H1 (cell line): ENCODE measurements around the gene DRGX. TPM values are rescaled to one million over a fixed set of nuclear protein-coding genes. Genes with fewer than 3 reads are reported as not detected.

ENCODE experiments used
- CTCF ChIA-PET: fragments of 300-600 bp; sonication (Branson Sonifier 250); formaldehyde crosslinking; loops from one replicate; lab custom pipeline; 2021; ENCODE audit not compliant: partially characterized antibody; lab: Charles Lee
- POLR2A ChIA-PET: fragments of 300-600 bp; sonication (Branson Sonifier 250); formaldehyde crosslinking; loops from one replicate; lab custom pipeline; 2021; ENCODE audit warnings: inconsistent platforms; ENCODE audit not compliant: partially characterized antibody; lab: Charles Lee
- DNase-seq, 2 experiments: peaks; one replicate each; pipeline versions ENCODE4 v3.0.0 to v3.0.0-alpha.2; 2010 to 2022; ENCODE audit warnings: low spot score in 2 of 2, low read depth in 1 of 2, mixed read lengths in 1 of 2
- FAIRE-seq: peaks from 2 replicates; lab custom pipeline; 2011; peaks lifted over from hg19 to GRCh38; lab: Jason Lieb, UNC
- H2AFZ ChIP-seq: 2 replicates; pipeline ENCODE4 v1.8.1; 2012; ENCODE audit warnings: low read length, inconsistent platforms
- H2AK5ac ChIP-seq: 2 replicates; pipeline ENCODE4 v1.6.1; 2013; ENCODE audit warnings: low read depth, low read length
- H2BK120ac ChIP-seq: replicated peaks from 2 replicates; pipeline ENCODE3; 2013; ENCODE audit warnings: low read depth, low read length, inconsistent platforms
- H2BK12ac ChIP-seq: 2 replicates; pipeline ENCODE4 v1.6.1; 2013; ENCODE audit warnings: low read depth, low read length
- H2BK15ac ChIP-seq: 2 replicates; pipeline ENCODE4 v1.6.1; 2013; ENCODE audit warnings: low read length
- H2BK20ac ChIP-seq: 2 replicates; pipeline ENCODE4 v1.6.1; 2013; ENCODE audit warnings: low read length
- H2BK5ac ChIP-seq: 2 replicates; pipeline ENCODE4 v1.6.1; 2013; ENCODE audit warnings: low read depth, low read length
- H3K14ac ChIP-seq: 2 replicates; pipeline ENCODE4 v1.6.1; 2013; ENCODE audit warnings: inconsistent platforms; ENCODE audit not compliant: insufficient read length
- H3K18ac ChIP-seq: 2 replicates; pipeline ENCODE4 v1.6.1; 2013; ENCODE audit warnings: low read length; ENCODE audit errors: extremely low read depth
- H3K23ac ChIP-seq: 2 replicates; pipeline ENCODE4 v1.6.1; 2013; ENCODE audit warnings: inconsistent platforms; ENCODE audit not compliant: insufficient read length
- H3K23me2 ChIP-seq: 2 replicates; pipeline ENCODE4 v1.6.1; 2013; ENCODE audit warnings: low read depth, low read length
- H3K27ac ChIP-seq: 2 replicates; pipeline ENCODE4 v1.6.1; 2011; ENCODE audit warnings: low read depth, low read length, inconsistent platforms
- H3K27me3 ChIP-seq, 4 experiments: replicated peaks in 1 of 4; 1 replicate in 1 of 4; 2 replicates in 3 of 4; pipeline versions ENCODE4 v1.6.1 to v1.8.1; 2011 to 2013; ENCODE audit warnings: low read length in 3 of 4, mild to moderate bottlenecking in 3 of 4, inconsistent platforms in 2 of 4, mixed read lengths in 2 of 4, moderate library complexity in 1 of 4; ENCODE audit not compliant: control insufficient read depth in 3 of 4, insufficient read depth in 3 of 4; ENCODE audit errors: extremely low read depth in 1 of 4
- H3K36me3 ChIP-seq, 4 experiments: 2 replicates each; pipeline versions ENCODE4 v1.6.1 to v1.8.1; 2011 to 2013; ENCODE audit warnings: mild to moderate bottlenecking in 4 of 4, low read length in 3 of 4, moderate library complexity in 2 of 4, control low read depth in 1 of 4, inconsistent platforms in 1 of 4; ENCODE audit not compliant: insufficient read depth in 4 of 4, control insufficient read depth in 2 of 4
- H3K4ac ChIP-seq: replicated peaks from 2 replicates; pipeline ENCODE3; 2013; ENCODE audit warnings: low read length, low read depth, mixed read lengths, inconsistent platforms; ENCODE audit not compliant: insufficient read length
- H3K4me1 ChIP-seq, 4 experiments: replicated peaks in 1 of 4; 1 replicate in 1 of 4; 2 replicates in 3 of 4; pipeline versions ENCODE4 v1.6.1 to v1.8.1; 2011 to 2013; ENCODE audit warnings: low read length in 3 of 4, inconsistent platforms in 2 of 4, mixed read lengths in 1 of 4; ENCODE audit not compliant: insufficient read depth in 4 of 4, control insufficient read depth in 3 of 4
- H3K4me2 ChIP-seq, 2 experiments: 2 replicates each; pipeline versions ENCODE4 v1.6.1 to v1.8.1; 2011 to 2013; ENCODE audit warnings: low read depth in 2 of 2, low read length in 2 of 2, control low read depth in 1 of 2, inconsistent platforms in 1 of 2, mild to moderate bottlenecking in 1 of 2; ENCODE audit not compliant: insufficient read depth in 1 of 2
- H3K4me3 ChIP-seq, 4 experiments: fragments of 200-600, 300-600 bp in 1 of 4; sonication (generic), shearing (Covaris generic), sonication (Bioruptor Twin) in 1 of 4; 2 replicates each; pipeline versions ENCODE4 v1.5.1 to v1.8.1; 2011 to 2016; ENCODE audit warnings: low read length in 4 of 4, low read depth in 3 of 4, control low read depth in 2 of 4, inconsistent platforms in 2 of 4, mild to moderate bottlenecking in 2 of 4, mixed read lengths in 1 of 4, moderate library complexity in 1 of 4; ENCODE audit not compliant: insufficient read depth in 2 of 4; ENCODE audit errors: extremely low read depth in 1 of 4
- H3K56ac ChIP-seq: replicated peaks from 2 replicates; pipeline ENCODE3; 2013; ENCODE audit warnings: low read depth, mild to moderate bottlenecking, mixed read lengths, low read length, inconsistent platforms; ENCODE audit not compliant: insufficient read length
- H3K79me1 ChIP-seq: 2 replicates; pipeline ENCODE4 v1.6.1; 2013; ENCODE audit warnings: low read depth, low read length, control low read depth
- H3K79me2 ChIP-seq, 2 experiments: 2 replicates each; pipeline versions ENCODE4 v1.6.1 to v1.8.1; 2012 to 2013; ENCODE audit warnings: low read length in 2 of 2, mild to moderate bottlenecking in 2 of 2, inconsistent platforms in 1 of 2; ENCODE audit not compliant: insufficient read depth in 2 of 2, control insufficient read depth in 1 of 2
- H3K9ac ChIP-seq, 4 experiments: replicated peaks in 1 of 4; 1 replicate in 1 of 4; 2 replicates in 3 of 4; pipeline versions ENCODE4 v1.6.1 to v1.8.1; 2011 to 2013; ENCODE audit warnings: low read depth in 3 of 4, low read length in 3 of 4, control low read depth in 2 of 4, mild to moderate bottlenecking in 2 of 4, moderate library complexity in 2 of 4, inconsistent platforms in 1 of 4; ENCODE audit errors: extremely low read depth in 1 of 4
- H3K9me3 ChIP-seq, 2 experiments: 2 replicates each; pipeline versions ENCODE4 v1.6.1 to v1.8.1; 2012 to 2013; ENCODE audit warnings: mild to moderate bottlenecking in 2 of 2, moderate library complexity in 2 of 2, control low read depth in 1 of 2, inconsistent platforms in 1 of 2, low read depth in 1 of 2, low read length in 1 of 2, mixed read lengths in 1 of 2; ENCODE audit not compliant: insufficient read depth in 2 of 2
- H4K20me1 ChIP-seq, 2 experiments: replicated peaks in 1 of 2; 2 replicates each; pipeline versions ENCODE3 to v1.8.1; 2011 to 2013; ENCODE audit warnings: inconsistent platforms in 2 of 2, low read length in 2 of 2, mild to moderate bottlenecking in 1 of 2; ENCODE audit not compliant: insufficient read depth in 2 of 2, control insufficient read depth in 1 of 2
- H4K5ac ChIP-seq: 2 replicates; pipeline ENCODE4 v1.6.1; 2013; ENCODE audit warnings: low read length, low read depth, mixed read lengths, inconsistent platforms; ENCODE audit not compliant: insufficient read length
- H4K8ac ChIP-seq: 2 replicates; pipeline ENCODE4 v1.8.0; 2013; ENCODE audit warnings: mild to moderate bottlenecking, moderate library complexity, low read length, inconsistent platforms; ENCODE audit not compliant: insufficient read depth; ENCODE audit errors: extremely low read depth
- H4K91ac ChIP-seq: replicated peaks from 2 replicates; pipeline ENCODE3; 2013; ENCODE audit warnings: low read length, mixed read lengths, inconsistent platforms; ENCODE audit not compliant: insufficient read length
- BACH1 ChIP-seq: IDR thresholded peaks from 2 replicates; pipeline ENCODE4 v1.6.1; 2012; ENCODE audit warnings: low read length, improper control_type of control experiment
- BCL11A ChIP-seq, 2 experiments: IDR thresholded peaks; one replicate each; pipeline ENCODE4 v1.6.1; 2011; ENCODE audit warnings: low read depth in 2 of 2, low read length in 2 of 2, mild to moderate bottlenecking in 2 of 2
- CBX8 ChIP-seq: fragments of 300-800, 300-1000 bp; sonication (generic); IDR thresholded peaks from 2 replicates; pipeline ENCODE4 v1.7.1; 2016; ENCODE audit warnings: low read depth, low read length, borderline replicate concordance
- CHD2 ChIP-seq: IDR thresholded peaks from 2 replicates; pipeline ENCODE4 v1.6.1; 2012; ENCODE audit warnings: low read length, improper control_type of control experiment
- HDAC2 ChIP-seq, 2 experiments: fragments of 300-600 bp in 1 of 2; sonication (generic) in 1 of 2; IDR thresholded peaks; 2 replicates each; pipeline ENCODE4 v1.6.1; 2011 to 2012; ENCODE audit warnings: low read depth in 2 of 2, low read length in 2 of 2, mild to moderate bottlenecking in 2 of 2, moderate library complexity in 2 of 2, borderline replicate concordance in 1 of 2, inconsistent platforms in 1 of 2
- JUND ChIP-seq: IDR thresholded peaks from 2 replicates; pipeline ENCODE4 v1.6.1; 2011; ENCODE audit warnings: mild to moderate bottlenecking, improper control_type of control experiment, low read length
- NANOG ChIP-seq: IDR thresholded peaks from 2 replicates; pipeline ENCODE4 v1.6.1; 2011; ENCODE audit warnings: low read length, low read depth, mild to moderate bottlenecking, inconsistent platforms; ENCODE audit not compliant: insufficient read depth, poor library complexity, severe bottlenecking
- RFX5 ChIP-seq: IDR thresholded peaks from 2 replicates; pipeline ENCODE4 v1.6.1; 2011; ENCODE audit warnings: low read depth, low read length, improper control_type of control experiment, borderline replicate concordance
- SAP30 ChIP-seq: fragments of 300-600 bp; sonication (generic); IDR thresholded peaks from 2 replicates; pipeline ENCODE4 v1.7.1; 2012; ENCODE audit warnings: low read length, moderate library complexity, mild to moderate bottlenecking, inconsistent platforms; ENCODE audit not compliant: insufficient read depth, insufficient replicate concordance
- SIN3A ChIP-seq, 2 experiments: IDR thresholded peaks in 1 of 2; conservative IDR thresholded peaks in 1 of 2; 2 replicates each; pipeline ENCODE4 v1.6.1; 2011 to 2012; ENCODE audit warnings: low read length in 2 of 2, improper control_type of control experiment in 1 of 2, low read depth in 1 of 2, mild to moderate bottlenecking in 1 of 2
- TAF1 ChIP-seq: IDR thresholded peaks from 2 replicates; pipeline ENCODE4 v1.6.1; 2011; ENCODE audit warnings: mild to moderate bottlenecking, low read depth, low read length
- TCF12 ChIP-seq: IDR thresholded peaks from 2 replicates; pipeline ENCODE4 v1.6.1; 2011; ENCODE audit warnings: low read depth, mild to moderate bottlenecking, low read length
- WGBS, 2 experiments: shearing (Covaris generic) in 1 of 2; methylation state at CpG; one replicate each; pipeline versions ENCODE4 v1.1.6 to v1.1.7; 2013 to 2015; ENCODE audit warnings: low lambda C conversion rate in 2 of 2, mixed read lengths in 2 of 2, inconsistent platforms in 1 of 2, low coverage in 1 of 2, missing lambda C conversion rate in 1 of 2; ENCODE audit not compliant: insufficient replicate concordance in 2 of 2, insufficient coverage in 1 of 2, insufficient read length in 1 of 2; ENCODE audit errors: extremely low coverage in 1 of 2, missing lambda C conversion rate in 1 of 2; 5-methylcytosine and 5-hydroxymethylcytosine counted together
- polyA plus RNA-seq, 7 experiments: library from polyadenylated mRNA; depleted of rRNA in 3 of 7; stranded (reverse) in 5 of 7; unstranded in 2 of 7; fragments of >200 nt in 5 of 7; fragments of 200-250 nt in 2 of 7; gene quantifications; 1 replicate in 5 of 7; 2 replicates in 1 of 7; 4 replicates in 1 of 7; pipeline versions ENCODE4 v1.2.1 to v1.2.3, GENCODE V29; 2011 to 2013; ENCODE audit warnings: missing spikeins in 2 of 7, mixed read lengths in 2 of 7
- total RNA-seq: library from RNA; stranded (reverse); fragmentation: NEBNext Ultra II Directional; extraction: Animal tissue kit (Norgen Biotek cat#: 25700); gene quantifications from 2 replicates; pipeline ENCODE4 v1.2.1, GENCODE V29; 2021

DRGX gene
- total and polyA plus RNA-seq, 2 of the 8 experiments (the other 6 are each of a cell fraction or from before 2014, with no cell fraction given), result not detected

DNA sequence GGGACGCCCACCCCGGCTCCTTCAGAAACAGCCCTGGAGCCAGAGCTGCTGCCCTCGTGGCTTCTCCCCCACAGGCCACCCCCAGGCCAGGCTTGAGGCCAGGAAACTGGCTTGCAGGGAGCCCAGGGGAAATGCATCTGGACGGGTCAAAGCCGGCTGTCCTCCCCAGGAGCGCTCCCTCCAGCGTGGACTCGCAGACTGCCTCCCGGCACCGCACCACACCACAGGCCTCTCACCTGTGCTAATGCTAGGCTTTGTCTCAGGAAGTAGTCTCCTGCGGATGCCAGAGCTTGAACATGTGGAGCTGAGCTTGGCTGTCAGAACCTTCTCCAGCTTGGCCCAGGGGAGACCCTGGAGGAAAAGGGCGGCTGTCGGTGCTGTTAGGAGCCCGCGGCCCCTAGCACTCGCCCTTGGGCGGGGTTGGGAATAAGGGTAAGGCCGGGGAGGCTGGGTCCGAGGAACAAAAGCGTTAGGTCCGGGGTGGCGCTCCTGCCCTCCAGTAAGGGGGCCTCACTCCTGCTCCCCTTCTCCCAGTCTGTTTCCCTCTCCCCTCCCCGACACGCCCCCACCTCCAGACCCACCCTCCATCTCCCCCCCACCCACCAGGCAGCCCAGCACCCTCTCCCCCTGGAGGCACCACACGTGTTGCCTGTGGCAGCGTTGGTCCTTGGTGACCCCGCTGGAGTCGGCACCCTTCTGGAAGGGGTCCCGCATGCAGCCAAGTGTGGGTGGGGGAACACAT lies 21.6 kb upstream of the DRGX start:
- WGBS, 2 experiments, result 84% methylated on average over 24 of the region's 29 CpGs; no CpG with 5 or more reads in 1 of the 2 experiments
- H4K5ac ChIP-seq, result no peak overlapping the region
- CTCF ChIA-PET, result interaction anchor here (1.1 to 5.7 kb wide), 11 partner anchors 10 to 436 kb away, joined by 3 to 62 read pairs (median 4); no protein-coding TSS in a partner anchor
- TF ChIP-seq NANOG (no peak), JUND (no peak), BACH1 (no peak), SIN3A (conservative IDR thresholded peaks at IDR 0.05 in 1 of 2, IDR thresholded peaks at IDR 0.05 in 1 of 2; ENCODE audit: low read depth in 1 of 2, low read length in 2 of 2) (no peak), SAP30 (no peak), BCL11A (IDR thresholded peaks at IDR 0.05; ENCODE audit: low read depth in 2 of 2, low read length in 2 of 2) (no peak), RFX5 (no peak), CBX8 (no peak), HDAC2 (IDR thresholded peaks at IDR 0.05; ENCODE audit: borderline replicate concordance in 1 of 2, low read depth in 2 of 2, low read length in 2 of 2) (no peak), CHD2 (no peak), TAF1 (no peak), TCF12 (no peak)

More for the DNA sequence above, 21.6 kb upstream of the DRGX start:
- no peak overlapping the region for H2BK120ac ChIP-seq
- POLR2A ChIA-PET, result no interaction called here
- H2BK15ac ChIP-seq, result no peak overlapping the region
- H2AFZ ChIP-seq, result peak overlapping the region; percentile 7; the same call in 1 of the 2 replicates
- no peak overlapping the region for H3K14ac ChIP-seq
- H3K9ac ChIP-seq, result no peak overlapping the region; a peak in 1 of 7 replicates
- no peak overlapping the region for H3K23ac ChIP-seq
- FAIRE-seq, result no peak
- no peaks in the 10 kb centered on the region for H3K27me3 ChIP-seq
- no peaks in the 10 kb centered on the region for H4K20me1 ChIP-seq
- H3K36me3 ChIP-seq, result no peaks in the 10 kb centered on the region
- no peak overlapping the region for H3K27ac ChIP-seq
- DNase-seq, result no peak
- 0 out of 2 replicates have a peak overlapping the region, but pooled peaks have one; percentile 16 for H2BK5ac ChIP-seq
- no peaks in the 10 kb centered on the region for H3K79me2 ChIP-seq
- H2BK12ac ChIP-seq, result 0 out of 2 replicates have a peak overlapping the region, but pooled peaks have one; percentile 11
- no peak overlapping the region for H2AK5ac ChIP-seq
- H3K9me3 ChIP-seq, result no peaks in the 10 kb centered on the region
- peak overlapping the region; percentile 31 for H4K91ac ChIP-seq
- H3K4me2 ChIP-seq, result no peak overlapping the region
- H3K79me1 ChIP-seq, result no peaks in the 10 kb centered on the region
- H3K4me3 ChIP-seq, result no peak overlapping the region
- no peak overlapping the region for H3K18ac ChIP-seq
- H2BK20ac ChIP-seq, result no peak overlapping the region
- H3K4ac ChIP-seq, result no peak overlapping the region
- H4K8ac ChIP-seq, result no peak overlapping the region
- H3K4me1 ChIP-seq, result peaks cover 0 to 6% (median 3%) of the 10 kb centered on the region in 4 experiments; a peak in 4 of 7 replicates
- no peaks in the 10 kb centered on the region for H3K23me2 ChIP-seq
- H3K56ac ChIP-seq, result no peak overlapping the region
